ENCODE data around the gene FAHD2A. TPM values are rescaled to one million over a fixed set of nuclear protein-coding genes. Genes with fewer than 3 reads are reported as not detected.
"Not testable (repeated sequence)": the region's sequence is repeated elsewhere in the genome, so short reads cannot be mapped to it uniquely, and the experiment has no call there.

Gene FAHD2A
- polyA plus RNA-seq, 1 donor (not counting 4 experiments of a cell fraction or from before 2014, with no cell fraction given), result 27.2 TPM

GRCh38 chr2:95377216-95378123, 25.0 kb upstream of the FAHD2A start:
- Histone ChIP-seq H2AFZ (ENCODE audit: control insufficient read depth, low read length) (no peak overlapping the region), H4K20me1 (ENCODE audit: control insufficient read depth, extremely low read depth, insufficient read depth, low read length) (no peaks in the 10 kb centered on the region), H3K4me3 (ENCODE audit: control insufficient read depth in 2 of 3, extremely low read depth in 1 of 3, insufficient read depth in 2 of 3, low read depth in 1 of 3, low read length in 3 of 3) (no peak overlapping the region), H3K36me3 (ENCODE audit: control insufficient read depth in 2 of 2, extremely low read depth in 1 of 2, insufficient read depth in 2 of 2, low read length in 2 of 2) (no peaks in the 10 kb centered on the region), H3K27me3 (ENCODE audit: control insufficient read depth, extremely low read depth, insufficient read depth, low read length) (no peaks in the 10 kb centered on the region), H3K27ac (ENCODE audit: control insufficient read depth, insufficient read depth, low read length) (no peak overlapping the region), H3K4me1 (ENCODE audit: control insufficient read depth, extremely low read depth, insufficient read depth, low read length) (no peaks in the 10 kb centered on the region), H3K4me2 (ENCODE audit: control insufficient read depth, extremely low read depth, insufficient read depth, low read depth, low read length) (no peak overlapping the region), H3K9me1 (ENCODE audit: control insufficient read depth, extremely low read depth, insufficient read depth, low read length) (no peaks in the 10 kb centered on the region), H3K9me3 (ENCODE audit: control insufficient read depth, low read depth, low read length) (no peaks in the 10 kb centered on the region), H3K9ac (ENCODE audit: control insufficient read depth, extremely low read depth, insufficient read depth, low read length) (no peak overlapping the region), H3K79me2 (ENCODE audit: control insufficient read depth, insufficient read depth, low read length) (no peaks in the 10 kb centered on the region)
- FAIRE-seq, result no peak
- DNase-seq (ENCODE audit: low read depth, low spot score), result no peak
- dilution Hi-C loops (cut with MboI; ENCODE audit: extremely low pct_ligation_motif_present, low sequenced_read_pairs), result no loop called here
- TF ChIP-seq EZH2 (IDR thresholded peaks at IDR 0.05; ENCODE audit: low read length) (no peak), CTCF (optimal IDR thresholded peaks at IDR 0.05 in 1 of 3, IDR thresholded peaks at IDR 0.05 in 1 of 3, conservative IDR thresholded peaks at IDR 0.05 in 1 of 3; ENCODE audit: extremely low read depth in 1 of 3, insufficient read depth in 2 of 3, low read length in 3 of 3) (no peak)

- H3K27me3 ChIP-seq (ENCODE audit: control insufficient read depth, extremely low read depth, insufficient read depth, low read length); H3K4me2 ChIP-seq (ENCODE audit: control insufficient read depth, extremely low read depth, insufficient read depth, low read depth, low read length); dilution Hi-C loops (cut with MboI; ENCODE audit: extremely low pct_ligation_motif_present, low sequenced_read_pairs); H4K20me1 ChIP-seq (ENCODE audit: control insufficient read depth, extremely low read depth, insufficient read depth, low read length); H3K36me3 ChIP-seq (ENCODE audit: control insufficient read depth in 2 of 2, extremely low read depth in 1 of 2, insufficient read depth in 2 of 2, low read length in 2 of 2); H3K9me3 ChIP-seq (ENCODE audit: control insufficient read depth, low read depth, low read length); H3K9me1 ChIP-seq (ENCODE audit: control insufficient read depth, extremely low read depth, insufficient read depth, low read length); H2AFZ ChIP-seq (ENCODE audit: control insufficient read depth, low read length); H3K27ac ChIP-seq (ENCODE audit: control insufficient read depth, insufficient read depth, low read length); H3K79me2 ChIP-seq (ENCODE audit: control insufficient read depth, insufficient read depth, low read length); H3K4me3 ChIP-seq (ENCODE audit: control insufficient read depth in 2 of 3, extremely low read depth in 1 of 3, insufficient read depth in 2 of 3, low read depth in 1 of 3, low read length in 3 of 3); H3K9ac ChIP-seq (ENCODE audit: control insufficient read depth, extremely low read depth, insufficient read depth, low read length); DNase-seq (ENCODE audit: low read depth, low spot score); H3K4me1 ChIP-seq (ENCODE audit: control insufficient read depth, extremely low read depth, insufficient read depth, low read length); FAIRE-seq: not testable (repeated sequence)
Measured at GRCh38 chr2:95378281-95378680, 24.2 kb upstream of the FAHD2A start.

All from keratinocyte (primary cell).